ENCODE results near the gene TBC1D8B. TPM values are rescaled to one million over a fixed set of nuclear protein-coding genes. Genes with fewer than 3 reads are reported as not detected.
"Not testable (repeated sequence)": the region's sequence is repeated elsewhere in the genome, so short reads cannot be mapped to it uniquely, and the experiment has no call there.

The TBC1D8B gene
- polyA plus RNA-seq (ENCODE audit: insufficient read depth in 1 of 5, insufficient read length in 5 of 5, low replicate concordance in 1 of 5) = 10 to 100 TPM in 4 of 5 donors, 1 to 10 TPM in 1; 7.0 to 11.2 (median 10.5) TPM
- long read RNA-seq, donor 1, full-length matches to known transcripts = 2 of 2 reads
- long read RNA-seq, donor 1, partial matches to known transcripts = 0 of 2 reads
- long read RNA-seq, donor 1, other reads (novel, unspliced or antisense) = 0 of 2 reads
- long read RNA-seq, donor 2, full-length matches to known transcripts = 1 of 1 reads
- long read RNA-seq, donor 2, partial matches to known transcripts = 0 of 1 reads
- long read RNA-seq, donor 2, other reads (novel, unspliced or antisense) = 0 of 1 reads
- long read RNA-seq, donor 3, partial matches to known transcripts = 7 of 7 reads
- long read RNA-seq, donor 3, other reads (novel, unspliced or antisense) = 0 of 7 reads
- long read RNA-seq, donor 4, full-length matches to known transcripts = 1 of 1 reads
- long read RNA-seq, donor 4, partial matches to known transcripts = 0 of 1 reads
- long read RNA-seq, donor 4, other reads (novel, unspliced or antisense) = 0 of 1 reads
- long read RNA-seq, donor 5 = 0 reads
- long read RNA-seq, donor 6, full-length matches to known transcripts = 3 of 3 reads
- long read RNA-seq, donor 6, partial matches to known transcripts = 0 of 3 reads
- long read RNA-seq, donor 6, other reads (novel, unspliced or antisense) = 0 of 3 reads
- long read RNA-seq, donor 7, full-length matches to known transcripts = 1 of 1 reads
- long read RNA-seq, donor 7, partial matches to known transcripts = 0 of 1 reads
- long read RNA-seq, donor 7, other reads (novel, unspliced or antisense) = 0 of 1 reads
- long read RNA-seq, donor 8 = 0 reads

DNA sequence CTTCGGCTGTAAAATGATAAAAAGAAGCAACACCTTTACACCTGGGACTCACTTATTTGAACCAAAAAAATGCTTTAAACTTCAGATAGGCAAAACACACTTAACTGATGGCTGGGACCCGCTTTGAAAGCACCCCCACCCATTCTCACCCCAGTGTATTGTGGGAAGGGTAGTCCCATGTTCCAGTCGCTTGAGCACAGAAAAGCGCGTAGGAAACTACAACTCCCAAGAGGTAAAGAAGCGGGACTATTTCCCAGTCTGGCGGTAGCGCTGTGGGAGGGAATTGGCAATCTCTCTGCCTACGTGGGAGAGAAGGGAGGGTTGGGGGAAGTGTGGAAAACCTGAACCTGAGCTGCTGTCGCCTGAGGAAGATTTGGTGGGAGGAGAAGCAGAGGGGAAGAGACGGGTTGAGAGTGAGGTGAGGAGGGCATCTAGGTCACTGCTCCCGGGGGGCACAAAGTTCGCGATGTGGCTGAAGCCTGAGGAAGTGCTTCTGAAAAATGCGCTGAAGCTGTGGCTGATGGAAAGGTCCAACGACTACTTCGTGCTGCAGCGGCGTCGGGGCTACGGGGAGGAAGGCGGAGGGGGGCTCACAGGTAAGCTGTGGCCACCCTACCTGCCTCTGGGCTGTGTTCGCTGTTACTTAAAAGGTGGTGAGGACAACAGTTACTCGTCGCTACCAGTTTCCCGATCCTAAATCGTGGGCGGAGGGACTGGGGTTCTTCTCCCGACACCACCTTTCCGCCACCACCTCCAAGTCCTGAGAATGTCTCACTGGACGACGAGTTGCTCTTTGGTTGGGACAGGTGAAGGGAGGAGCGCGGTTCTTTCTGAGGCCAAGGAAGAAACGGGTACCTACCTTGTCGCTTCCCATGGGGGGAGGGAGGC lies at the start of gene TBC1D8B:
TSS of gene TBC1D8B (plus strand) at position 286 of the 888 bp plus-strand sequence. CDS start at position 467, 181 bp downstream.
- peak; percentile 85 to 88 for DNase-seq

DNA sequence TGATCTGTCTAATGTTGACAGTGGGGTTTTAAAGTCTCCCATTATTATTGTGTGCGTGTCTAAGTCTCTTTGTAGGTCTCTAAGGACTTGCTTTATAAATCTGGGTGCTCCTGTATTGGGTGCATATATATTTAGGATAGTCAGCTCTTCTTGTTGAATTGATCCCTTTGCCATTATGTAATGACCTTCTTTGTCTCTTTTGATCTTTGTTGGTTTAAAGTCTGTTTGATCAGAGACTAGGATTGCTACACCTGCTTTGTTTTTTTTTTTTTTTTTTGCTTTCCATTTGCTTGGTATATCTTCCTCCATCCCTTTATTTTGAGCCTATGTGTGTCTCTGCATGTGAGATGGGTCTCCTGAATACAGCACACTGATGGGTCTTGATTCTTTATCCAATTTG lies 33.2 kb upstream of the TBC1D8B start:
- DNase-seq = not testable (repeated sequence)

DNA sequence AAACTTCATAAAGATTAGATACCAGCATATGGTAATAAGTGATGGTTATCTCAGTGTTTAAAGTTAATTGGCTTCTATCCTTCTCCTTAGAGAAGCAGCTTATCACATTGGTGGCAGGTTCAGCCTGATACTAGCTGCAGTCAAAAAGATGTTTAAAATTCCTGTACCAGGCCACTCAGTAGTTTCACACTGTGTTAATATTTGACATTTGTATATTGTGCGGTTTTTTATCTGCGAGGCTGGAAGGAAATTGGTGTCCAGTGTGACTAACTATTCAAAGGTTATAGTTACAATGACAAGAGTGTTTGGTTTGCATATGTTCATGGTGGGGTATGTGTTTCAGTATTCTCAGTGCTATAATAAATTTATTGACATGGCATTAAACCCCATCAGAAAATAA lies 27.5 kb upstream of the TBC1D8B start:
- DNase-seq = no peak

DNA sequence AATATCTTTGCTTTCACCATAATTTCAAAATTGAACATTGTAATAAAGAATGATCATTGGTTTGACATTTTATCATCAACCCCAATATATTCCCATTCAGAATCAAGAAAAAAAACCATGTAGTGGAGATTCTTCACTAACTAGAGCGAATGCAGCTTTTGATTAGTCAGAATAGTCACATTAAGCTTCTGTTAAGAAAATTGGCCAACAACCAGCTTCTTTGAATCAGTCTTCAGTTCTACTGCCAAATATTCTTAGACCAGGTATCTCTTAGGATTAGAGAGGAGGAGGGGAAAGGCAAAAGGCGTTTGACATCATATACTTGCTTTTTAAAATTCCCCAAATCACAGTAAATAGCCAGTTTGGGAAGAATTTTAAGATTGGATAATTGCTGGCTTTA lies 22.2 kb upstream of the TBC1D8B start:
- no peak for DNase-seq

DNA sequence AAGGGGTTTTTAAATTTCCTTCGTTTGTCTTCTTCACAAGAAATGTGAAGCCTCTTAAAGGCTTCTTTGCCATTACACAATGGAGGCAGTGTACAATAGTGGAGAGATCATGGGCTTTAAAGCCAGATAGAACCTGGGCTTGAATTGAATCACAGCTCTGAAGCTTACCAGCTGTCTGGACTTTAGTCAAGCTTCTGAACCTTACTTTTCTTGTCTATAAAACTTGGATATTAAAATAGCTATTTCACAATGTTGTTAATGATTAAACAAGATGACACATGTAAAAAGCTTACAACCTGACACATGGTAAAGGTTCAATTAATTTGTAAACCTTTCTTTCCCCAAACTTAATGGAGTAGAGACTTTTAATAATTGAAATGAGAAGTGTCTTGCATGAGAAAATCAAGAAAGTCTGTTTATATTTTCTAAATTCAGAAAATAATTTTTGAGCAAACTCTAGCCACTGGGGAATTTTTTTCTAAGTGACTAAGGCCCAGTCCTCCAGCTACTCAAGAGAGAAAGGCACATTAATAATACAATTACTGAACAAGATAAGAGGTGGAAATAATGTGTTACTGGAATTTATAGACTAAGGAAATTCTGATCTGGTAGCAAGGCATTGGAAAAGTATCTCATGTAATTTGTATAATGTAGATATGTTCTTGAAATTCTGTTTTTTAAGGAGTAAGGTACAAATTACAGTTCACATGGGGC lies 21.7 kb upstream of the TBC1D8B start:
- no peak for DNase-seq

DNA sequence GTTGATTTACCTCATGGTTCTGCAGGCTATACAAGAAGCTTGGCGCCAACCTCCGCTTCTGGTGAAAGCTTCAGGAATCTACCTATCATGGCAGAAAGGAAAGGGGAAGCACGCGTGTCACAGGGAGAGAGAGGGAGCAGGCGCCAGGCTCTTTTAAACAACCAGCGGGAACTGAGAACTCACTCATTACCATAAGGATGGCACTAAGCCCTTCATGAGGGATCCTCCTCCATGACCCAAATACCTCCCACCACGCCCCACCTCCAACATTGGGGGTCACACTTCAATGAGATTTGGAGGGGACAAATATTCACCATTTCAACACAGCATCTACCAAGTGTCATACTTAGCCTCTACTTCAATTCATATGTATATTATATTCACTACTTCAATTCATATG lies 18.8 kb upstream of the TBC1D8B start:
- no peak for DNase-seq

DNA sequence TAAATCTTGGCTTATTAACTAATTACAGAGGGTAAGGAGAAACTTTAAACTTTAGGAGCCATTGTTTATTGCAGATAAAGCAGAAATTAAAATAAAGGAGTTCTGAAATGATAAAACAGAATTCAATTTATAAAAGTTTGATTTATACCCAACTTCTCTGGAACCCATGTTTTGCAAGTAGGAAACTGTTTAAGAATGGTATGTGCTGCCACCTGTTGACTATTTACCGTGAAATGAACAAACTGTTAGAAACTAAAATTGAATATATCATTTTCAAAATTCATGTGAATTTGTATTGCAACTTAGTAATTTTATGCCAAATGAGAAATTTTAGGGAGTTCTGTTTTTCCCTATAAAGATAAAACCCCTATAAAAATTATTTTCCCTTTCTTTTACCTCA lies 11.0 kb upstream of the TBC1D8B start:
- DNase-seq = no peak

DNA sequence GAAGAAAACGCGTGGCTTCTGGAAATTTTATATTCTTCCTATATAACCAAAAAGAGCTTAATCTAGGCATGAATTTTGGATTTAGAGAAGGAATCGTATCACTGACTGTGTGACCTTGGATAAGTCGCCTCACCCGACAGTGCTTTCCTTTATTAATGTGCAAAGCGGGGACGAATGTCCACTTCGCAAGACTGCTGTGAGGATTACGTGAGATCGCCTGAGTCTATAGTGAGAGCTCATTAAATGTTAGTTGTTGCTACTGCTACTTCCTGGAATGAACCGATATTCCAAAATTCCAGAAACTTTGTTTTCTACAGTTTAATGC lies 448 bp upstream of the TBC1D8B start:
- no peak for DNase-seq

DNA sequence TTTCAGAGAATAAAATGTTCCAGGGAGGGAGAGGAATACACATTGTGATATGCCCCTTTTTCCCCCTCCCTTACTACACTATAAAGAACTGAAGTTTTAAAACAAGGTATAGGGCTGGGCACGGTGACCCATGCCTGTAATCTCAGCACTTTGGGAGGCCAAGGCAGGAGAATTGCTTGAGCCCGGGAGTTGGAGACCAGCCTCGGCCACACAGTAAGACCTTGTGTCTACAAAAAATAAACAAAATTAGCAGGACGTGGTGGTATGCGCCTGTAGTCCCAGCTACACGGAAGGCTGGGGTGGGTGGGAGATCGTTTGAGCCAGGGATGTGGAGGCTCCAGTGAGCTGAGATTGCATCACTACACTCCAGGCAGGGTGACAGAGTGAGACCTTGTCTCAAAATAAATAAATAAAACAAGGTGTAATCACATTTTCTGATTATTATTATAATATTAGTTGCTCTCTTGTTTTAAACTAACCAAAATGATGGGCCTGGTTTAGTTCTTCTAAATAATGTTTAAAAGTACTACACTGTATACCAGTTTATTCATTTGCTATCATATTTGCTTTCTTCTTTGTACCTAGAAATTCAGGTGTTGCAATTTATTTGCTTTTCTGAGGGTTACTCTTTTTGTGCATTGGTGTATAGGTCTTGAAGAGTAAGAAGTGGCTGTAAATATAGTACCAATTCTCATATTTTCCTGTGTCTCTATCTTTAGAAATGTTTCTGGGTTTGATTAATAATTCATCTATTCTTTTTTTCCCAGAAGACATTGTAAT lies 8.8 kb downstream of the TBC1D8B start:
- no peak for DNase-seq

DNA sequence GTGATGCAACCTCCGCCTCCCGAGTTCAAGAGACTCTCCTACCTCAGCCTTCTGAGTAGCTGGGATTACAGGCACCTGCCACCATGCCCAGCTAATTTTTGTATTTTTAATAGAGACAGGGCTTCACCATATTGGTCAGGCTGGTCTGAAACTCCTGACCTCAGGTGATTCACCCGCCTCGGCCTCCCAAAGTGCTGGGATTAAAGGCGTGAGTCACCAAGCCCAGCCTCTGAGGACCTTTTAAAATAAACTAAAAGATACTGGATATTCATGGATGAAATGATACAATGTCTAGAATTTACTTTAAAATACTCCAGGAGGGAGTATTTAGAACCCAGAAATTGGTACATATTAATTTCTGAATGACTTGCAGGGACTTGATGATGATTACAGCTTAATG lies 10.5 kb downstream of the TBC1D8B start:
- DNase-seq = not testable (repeated sequence)

DNA sequence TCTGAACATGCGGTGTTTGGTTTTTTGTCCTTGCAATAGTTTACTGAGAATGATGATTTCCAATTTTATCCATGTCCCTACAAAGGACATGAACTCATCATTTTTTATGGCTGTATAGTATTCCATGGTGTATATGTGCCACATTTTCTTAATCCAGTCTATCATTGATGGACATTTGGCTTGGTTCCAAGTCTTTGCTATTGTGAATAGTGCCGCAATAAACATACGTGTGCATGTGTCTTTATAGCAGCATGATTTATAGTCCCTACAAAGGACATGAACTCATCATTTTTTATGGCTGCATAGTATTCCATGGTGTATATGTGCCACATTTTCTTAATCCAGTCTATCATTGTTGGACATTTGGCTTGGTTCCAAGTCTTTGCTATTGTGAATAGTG lies 11.6 kb downstream of the TBC1D8B start:
- not testable (repeated sequence) for DNase-seq

DNA sequence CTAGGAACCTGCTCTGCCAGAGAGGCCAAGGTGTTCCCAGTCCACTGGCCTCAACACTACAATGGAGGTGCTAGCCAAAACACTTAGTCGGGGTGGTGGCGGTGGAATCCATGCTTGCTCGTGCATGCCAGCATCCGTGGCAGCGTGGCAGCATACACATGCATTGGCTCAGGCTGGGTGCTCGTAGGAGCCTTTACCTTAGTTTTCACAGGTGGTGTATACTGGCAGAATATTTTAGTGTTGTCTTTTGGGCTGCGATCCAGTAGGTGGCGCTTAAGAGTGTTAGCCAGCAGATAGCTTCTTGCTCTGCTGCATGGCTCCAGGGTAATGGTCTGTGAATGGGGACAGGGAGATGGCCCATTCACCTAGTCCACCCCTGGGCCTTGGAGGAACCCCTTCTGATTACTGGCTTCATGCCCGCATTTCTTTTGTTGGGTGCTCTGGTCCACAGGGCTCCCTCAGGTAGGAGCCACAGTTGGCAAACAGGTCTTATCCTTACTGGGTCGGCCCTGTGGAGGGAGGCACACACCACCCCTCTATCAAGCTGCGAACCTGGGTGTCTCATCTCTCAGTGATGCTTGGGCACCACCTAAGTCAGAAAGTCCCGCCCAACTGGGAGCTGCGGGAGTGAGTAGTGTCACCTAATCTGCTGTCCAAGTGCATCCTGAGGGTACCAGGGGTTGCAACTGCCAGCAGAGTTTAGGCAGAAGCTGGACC lies 60.7 kb downstream of the TBC1D8B start:
- DNase-seq = no peak

DNA sequence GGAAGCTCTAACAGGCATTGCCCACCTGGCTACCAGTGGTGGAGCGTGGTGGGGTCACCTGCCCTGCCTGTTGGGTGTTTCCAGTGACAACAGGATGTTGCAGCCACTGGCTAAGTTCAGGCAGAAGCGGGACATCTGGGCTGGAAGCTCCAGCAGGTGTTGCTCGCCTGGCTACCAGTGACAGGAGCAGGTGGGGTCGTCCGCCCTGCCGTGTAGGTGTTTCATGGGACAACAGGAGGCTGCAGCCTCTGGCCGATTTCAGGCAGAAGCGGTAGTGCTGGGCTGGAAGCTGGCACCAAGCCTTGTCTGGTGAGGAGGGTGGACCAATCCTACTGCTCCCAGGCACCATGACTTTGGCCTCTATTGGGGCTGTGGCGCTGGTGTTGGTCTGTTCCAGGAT lies 61.2 kb downstream of the TBC1D8B start:
- DNase-seq = no peak

DNA sequence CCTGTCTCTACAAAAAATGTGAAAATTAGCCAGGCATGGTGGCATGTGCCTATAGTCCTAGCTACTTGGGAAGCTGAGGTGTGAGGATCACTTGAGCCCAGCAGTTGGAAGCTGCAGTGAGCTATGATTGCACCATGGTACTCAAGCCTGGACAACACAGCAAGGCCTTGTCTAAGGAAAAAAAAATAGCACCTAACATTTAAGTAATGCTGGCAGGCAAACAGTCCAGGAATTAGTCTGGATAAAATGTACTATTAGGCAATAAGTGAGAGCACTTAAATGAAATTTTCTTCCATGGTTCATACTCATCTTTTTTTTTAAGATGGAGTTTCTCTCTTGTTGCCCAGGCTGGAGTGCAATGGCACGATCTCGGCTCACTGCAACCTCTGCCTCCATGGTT lies 70.3 kb downstream of the TBC1D8B start:
- DNase-seq = not testable (repeated sequence)

DNA sequence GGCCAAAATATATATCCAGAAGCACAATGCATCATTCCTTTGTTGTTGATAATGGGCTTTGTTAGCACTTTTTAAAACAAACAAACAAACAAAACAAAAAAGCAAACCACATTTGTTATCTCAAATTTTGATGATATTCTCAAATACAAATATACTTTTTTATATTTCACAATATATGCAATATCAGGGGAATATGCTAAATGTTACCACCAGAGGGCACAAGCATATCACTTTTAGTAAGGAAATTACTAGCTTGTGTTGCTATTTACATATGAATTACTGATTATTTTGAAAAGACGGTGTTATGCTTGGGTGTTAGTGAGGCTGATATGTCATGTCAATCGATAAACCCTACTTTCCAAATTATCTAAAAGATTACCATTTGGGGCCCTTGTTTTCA lies 71.6 kb downstream of the TBC1D8B start:
- DNase-seq = no peak

DNA sequence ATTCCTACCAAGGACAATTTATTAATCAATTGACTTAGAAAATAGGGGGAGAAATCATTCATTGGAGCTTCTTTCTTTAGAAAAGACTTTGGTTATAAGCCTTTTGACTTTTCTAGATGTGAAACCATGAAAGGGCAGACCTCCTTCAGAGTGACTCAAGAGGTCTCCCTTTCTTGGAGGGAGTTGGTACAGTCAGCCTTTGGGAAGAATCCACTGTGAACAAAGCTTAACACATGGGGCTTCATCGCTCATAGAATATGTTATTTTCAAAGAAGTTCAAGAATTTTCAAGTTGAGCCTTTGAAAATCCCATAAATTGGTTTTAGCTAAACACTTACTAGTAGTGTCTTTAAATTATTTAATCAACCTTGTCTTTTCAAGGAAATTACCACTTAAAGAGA lies 72.7 kb downstream of the TBC1D8B start:
- no peak for DNase-seq

DNA sequence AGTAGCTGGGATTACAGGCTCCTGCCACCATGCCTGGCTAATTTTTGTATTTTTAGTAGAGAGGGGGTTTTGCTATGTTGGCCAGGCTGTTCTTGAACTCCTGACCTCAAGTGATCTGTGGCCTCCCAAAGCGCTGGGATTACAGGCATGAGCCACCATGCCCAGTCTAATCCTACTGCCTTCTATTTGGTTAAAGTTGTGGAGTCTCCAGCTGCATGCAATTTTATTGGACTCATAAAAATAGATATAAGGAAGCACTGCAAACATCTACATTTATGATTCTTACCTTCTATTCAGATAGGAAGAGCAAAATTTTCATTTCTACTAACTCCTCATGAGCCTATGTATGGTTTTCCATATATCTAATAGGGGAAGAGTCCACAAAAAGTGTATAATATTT lies 87.0 kb downstream of the TBC1D8B start:
- no peak for DNase-seq

DNA sequence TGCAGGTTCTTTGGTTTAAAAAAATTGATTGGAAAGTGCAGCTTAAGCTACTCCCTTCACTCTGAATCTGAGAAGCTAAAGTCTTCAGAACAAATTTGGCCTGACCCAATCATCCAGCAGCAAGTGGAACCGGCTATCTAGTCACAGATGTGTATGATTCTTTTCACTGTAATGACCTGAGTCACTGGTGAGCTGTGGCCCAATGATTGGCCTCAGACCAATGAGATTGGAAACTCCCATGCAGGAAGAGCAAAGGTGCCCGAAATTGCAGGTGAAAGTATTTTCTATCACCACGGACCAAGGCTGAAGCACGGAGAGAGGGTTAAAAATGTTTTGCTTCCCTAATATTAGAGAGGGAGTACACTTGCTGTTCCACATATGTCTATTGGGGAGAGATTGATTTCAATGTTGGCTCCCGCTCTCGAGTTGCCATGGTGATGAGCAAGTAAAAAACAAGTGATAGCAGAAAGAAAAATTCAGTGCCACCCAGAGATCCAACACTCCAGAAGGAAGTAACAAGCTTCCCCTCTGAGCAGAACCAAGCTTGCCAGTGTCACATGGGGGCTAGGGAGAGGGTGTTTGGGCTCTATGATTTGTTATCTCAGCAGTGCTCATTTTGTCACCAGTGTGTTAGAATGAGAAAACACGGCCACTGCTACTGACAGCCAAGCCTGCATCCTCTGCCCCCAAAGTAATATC lies 89.4 kb downstream of the TBC1D8B start:
- no peak for DNase-seq

DNA sequence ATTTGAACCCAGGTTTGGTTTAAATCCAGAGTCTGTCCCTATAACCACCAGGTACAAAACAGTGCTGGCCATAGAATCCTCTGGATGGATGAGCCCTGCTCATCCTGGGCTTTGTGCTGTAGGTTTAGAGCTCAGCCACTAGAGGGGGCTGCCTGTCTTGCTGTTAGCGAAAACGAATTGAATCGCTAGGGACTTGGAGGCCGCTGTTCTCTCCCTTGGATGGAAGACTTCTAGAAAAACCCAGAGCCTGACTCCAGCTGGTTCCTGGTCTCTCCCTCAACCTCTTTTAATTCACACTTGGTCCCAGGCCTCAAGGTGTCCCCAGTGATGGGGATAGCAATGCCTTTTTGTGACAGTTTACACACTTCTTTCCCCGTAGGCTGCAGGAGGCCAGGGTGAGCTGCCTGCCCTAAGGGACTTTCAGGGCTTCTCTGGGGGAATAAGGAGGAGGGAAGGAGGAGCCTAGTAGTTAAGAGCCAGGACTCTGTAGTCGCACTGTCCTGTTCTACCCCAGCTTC lies 92.0 kb downstream of the TBC1D8B start:
- peak; percentile 35 to 42 for DNase-seq

Data from right lung (tissue), 10 donors.